Large intestine (tissue), 3 donors: Measurements from ENCODE around the gene KATNBL1. TPM values are rescaled to one million over a fixed set of nuclear protein-coding genes. Genes with fewer than 3 reads are reported as not detected.

Source experiments
- DNase-seq, 2 donors: peaks; one replicate each; pipeline versions ENCODE4 v3.0.0 to v3.0.0-alpha.2; 2013
- H3K27ac ChIP-seq: one replicate; pipeline ENCODE4 v1.5.1; 2013; ENCODE audit warnings: low read length
- H3K27me3 ChIP-seq: 2 replicates; pipeline ENCODE4 v1.6.1; 2013; ENCODE audit warnings: low read length; ENCODE audit not compliant: control insufficient read depth, insufficient read depth
- H3K36me3 ChIP-seq: 2 replicates; pipeline ENCODE4 v1.6.1; 2013; ENCODE audit warnings: low read length; ENCODE audit not compliant: control insufficient read depth, insufficient read depth
- H3K4me1 ChIP-seq: one replicate; pipeline ENCODE4 v1.6.1; 2013; ENCODE audit warnings: low read length; ENCODE audit not compliant: control insufficient read depth, insufficient read depth
- H3K4me3 ChIP-seq: one replicate; pipeline ENCODE4 v1.5.1; 2013; ENCODE audit warnings: low read length
- H3K9me3 ChIP-seq: one replicate; pipeline ENCODE4 v1.6.1; 2013; ENCODE audit warnings: mild to moderate bottlenecking, low read depth, low read length, moderate library complexity; ENCODE audit not compliant: control insufficient read depth
- WGBS: methylation state at CpG from one replicate; pipeline ENCODE4 v1.1.5; 2013; ENCODE audit warnings: low lambda C conversion rate; ENCODE audit not compliant: insufficient coverage; 5-methylcytosine and 5-hydroxymethylcytosine counted together
- polyA plus RNA-seq: library from polyadenylated mRNA; unstranded; fragments of 120-200 nt; gene quantifications from one replicate; pipeline ENCODE4 v1.2.1, GENCODE V29; 2013

The KATNBL1 gene
- polyA plus RNA-seq, 1 donor = 59.4 TPM

DNA sequence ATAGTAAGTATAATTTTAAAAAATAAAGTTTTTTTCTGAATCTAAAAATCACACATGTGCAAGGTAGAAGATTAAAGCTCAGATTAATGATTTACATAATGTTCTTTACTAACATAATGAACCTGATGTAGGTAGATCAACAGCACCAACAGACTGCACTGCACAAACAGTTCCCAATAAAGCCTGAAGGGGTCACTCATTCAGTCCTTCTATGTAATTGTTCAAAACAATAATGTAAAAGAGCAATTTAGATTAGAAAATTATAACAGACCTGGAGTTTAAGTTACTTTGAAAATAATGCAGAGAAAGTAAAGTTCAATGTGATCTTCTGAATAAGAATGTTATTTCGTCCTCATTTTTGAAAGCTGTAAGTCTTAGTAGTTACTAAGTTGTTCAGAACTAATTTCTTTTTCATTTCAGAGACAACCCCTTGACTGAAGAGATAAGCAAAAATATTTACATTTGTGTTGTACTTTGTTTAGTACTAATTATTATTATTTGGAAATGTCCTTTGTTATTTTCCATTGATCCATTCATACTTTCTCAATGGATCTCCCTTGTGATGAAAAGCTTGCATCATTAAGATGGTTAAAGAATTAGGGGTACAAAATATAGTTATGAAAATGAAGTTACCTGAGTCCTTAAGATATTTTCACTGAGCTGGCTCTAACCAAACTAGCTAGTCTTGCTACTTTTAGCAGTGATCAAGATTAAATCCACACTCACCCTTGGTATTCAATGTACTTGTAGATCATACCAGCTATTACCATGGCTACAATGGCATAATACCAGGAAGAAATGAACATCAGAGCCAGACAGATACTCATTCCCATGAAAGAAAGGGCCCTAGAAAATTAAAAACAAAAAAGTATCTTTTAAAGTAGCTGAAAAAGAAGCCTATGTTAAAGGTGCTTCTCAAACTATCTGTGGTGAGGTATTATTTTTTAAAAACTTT, 31.8 kb upstream of the KATNBL1 start:
- H3K4me3 ChIP-seq = no peak overlapping the region
- peak; percentile 5 to 8 for DNase-seq
- no peaks in the 10 kb centered on the region for H3K9me3 ChIP-seq
- H3K27ac ChIP-seq = no peak overlapping the region
- H3K27me3 ChIP-seq = no peaks in the 10 kb centered on the region
- 83% methylated on average over 1 of the region's 1 CpG for WGBS
- H3K36me3 ChIP-seq = peaks cover 40% of the 10 kb centered on the region
- H3K4me1 ChIP-seq = no peaks in the 10 kb centered on the region

DNA sequence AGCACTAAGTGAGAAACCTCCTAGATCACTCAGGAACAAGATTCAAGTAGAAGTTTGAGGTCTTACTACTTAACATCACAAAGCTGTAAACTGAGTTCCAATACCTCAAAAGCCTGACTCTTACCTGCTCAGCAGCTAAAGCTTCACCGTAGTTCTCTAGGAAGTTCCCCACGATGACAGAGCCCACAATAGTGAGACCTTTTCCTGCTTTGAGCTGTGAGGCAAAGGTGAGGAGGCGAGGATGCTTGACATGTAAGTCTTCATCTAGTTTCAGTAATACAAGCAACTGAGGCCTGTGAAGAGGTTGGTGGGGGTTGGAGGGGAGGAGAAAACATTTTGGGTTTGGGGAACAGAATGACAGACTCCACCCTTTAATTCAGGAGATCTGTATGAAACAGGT, 30.6 kb upstream of the KATNBL1 start:
- Histone ChIP-seq H3K9me3 (no peaks in the 10 kb centered on the region), H3K4me3 (no peak overlapping the region), H3K4me1 (no peaks in the 10 kb centered on the region), H3K36me3 (peaks cover 45% of the 10 kb centered on the region), H3K27me3 (no peaks in the 10 kb centered on the region), H3K27ac (no peak overlapping the region)
- no peak for DNase-seq
- WGBS = no CpG with 5 or more reads among the region's 3 CpGs

DNA sequence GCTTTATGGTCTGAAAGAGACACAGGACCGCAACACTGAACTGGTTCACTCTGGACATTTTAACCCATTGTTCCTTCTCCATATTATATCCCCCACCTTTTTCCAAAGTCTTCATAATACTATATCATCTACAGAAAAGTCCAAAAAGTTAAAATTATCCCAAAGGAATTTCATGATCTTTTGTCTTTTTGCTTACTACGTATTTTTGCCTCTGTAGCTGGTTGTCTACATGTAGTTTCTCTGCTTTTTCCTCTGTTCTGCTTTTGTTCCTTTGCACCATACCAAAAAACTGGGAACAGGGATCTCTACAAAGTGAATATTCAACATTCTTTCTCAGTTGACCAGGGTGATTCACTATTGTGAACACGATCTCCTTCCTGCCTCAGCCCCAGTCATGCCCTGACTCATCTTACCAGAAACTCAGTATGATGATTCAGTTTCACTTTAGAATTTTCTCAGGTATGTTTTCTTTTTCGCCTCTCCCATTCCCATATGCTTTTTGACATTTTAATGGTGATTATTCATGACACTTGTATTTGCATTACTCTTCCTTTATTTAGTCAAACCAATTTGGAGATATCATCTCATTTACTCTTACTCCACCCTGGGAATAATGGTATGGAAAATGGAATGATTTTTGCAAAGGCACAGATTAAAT, 29.4 kb upstream of the KATNBL1 start:
- Histone ChIP-seq H3K4me1 (no peaks in the 10 kb centered on the region), H3K4me3 (no peak overlapping the region), H3K36me3 (peaks cover 43% of the 10 kb centered on the region), H3K9me3 (no peaks in the 10 kb centered on the region), H3K27ac (no peak overlapping the region), H3K27me3 (no peaks in the 10 kb centered on the region)
- no peak for DNase-seq
- 100% methylated on average over 2 of the region's 4 CpGs for WGBS

DNA sequence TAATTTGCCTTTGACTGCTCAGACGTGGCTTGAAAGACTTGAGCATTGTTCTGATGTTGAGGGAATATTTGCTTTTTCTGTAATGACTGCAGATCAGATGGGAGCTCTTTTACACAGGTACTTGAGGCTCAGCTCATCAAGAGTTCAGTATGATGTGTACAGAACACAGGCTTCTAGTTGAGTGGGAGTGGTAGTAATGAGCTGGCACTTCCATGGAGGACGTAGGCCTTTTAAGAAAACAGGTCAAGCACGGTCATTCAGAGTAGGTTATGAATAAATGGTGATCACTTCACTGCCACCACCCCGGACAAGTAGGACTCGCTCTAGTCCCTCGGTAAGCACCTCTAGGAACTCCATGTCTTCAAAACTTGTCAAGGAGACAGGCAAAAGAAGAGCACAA, 23.7 kb upstream of the KATNBL1 start:
- no peaks in the 10 kb centered on the region for H3K27me3 ChIP-seq
- no peaks in the 10 kb centered on the region for H3K4me1 ChIP-seq
- no CpG with 5 or more reads among the region's 6 CpGs for WGBS
- no peak overlapping the region for H3K27ac ChIP-seq
- H3K36me3 ChIP-seq = peaks cover 59% of the 10 kb centered on the region
- no peaks in the 10 kb centered on the region for H3K9me3 ChIP-seq
- H3K4me3 ChIP-seq = no peak overlapping the region
- no peak for DNase-seq

DNA sequence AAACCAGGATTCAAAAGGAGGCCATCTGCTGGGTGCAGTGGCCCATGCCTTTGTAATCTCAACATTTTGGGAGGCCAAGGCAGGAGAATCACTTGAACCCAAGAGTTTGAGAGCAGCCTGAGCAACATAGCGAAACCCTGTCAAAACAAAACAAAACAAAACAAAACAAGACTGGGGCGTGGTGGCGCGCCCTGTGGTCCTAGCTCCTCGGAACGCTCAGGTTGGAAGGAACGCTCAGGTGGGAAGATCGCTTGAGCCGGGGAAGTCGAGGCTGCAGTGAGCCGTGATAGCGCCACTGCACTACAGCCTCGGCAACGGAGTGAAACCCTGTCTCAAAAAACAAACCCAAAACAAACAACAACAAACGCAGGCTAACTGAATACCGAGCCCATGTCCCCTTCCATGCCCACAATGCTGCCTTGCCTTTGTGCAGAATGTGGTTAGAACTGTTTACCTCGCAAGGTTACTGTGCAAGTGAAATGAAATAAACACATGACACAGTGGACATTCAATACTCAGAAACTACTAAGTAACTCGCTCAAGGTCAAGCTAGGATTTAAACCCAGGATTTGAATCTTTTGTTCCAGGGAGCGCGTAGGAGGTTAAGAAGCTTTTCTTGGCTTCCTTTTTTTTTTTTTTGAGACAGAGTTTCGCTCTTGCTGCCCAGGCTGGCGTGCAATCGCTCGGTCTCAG, 14.2 kb upstream of the KATNBL1 start:
- peaks cover 12% of the 10 kb centered on the region for H3K36me3 ChIP-seq
- 14% methylated on average over 2 of the region's 24 CpGs for WGBS
- DNase-seq = peak in 1 of 2 donors; percentile 40

DNA sequence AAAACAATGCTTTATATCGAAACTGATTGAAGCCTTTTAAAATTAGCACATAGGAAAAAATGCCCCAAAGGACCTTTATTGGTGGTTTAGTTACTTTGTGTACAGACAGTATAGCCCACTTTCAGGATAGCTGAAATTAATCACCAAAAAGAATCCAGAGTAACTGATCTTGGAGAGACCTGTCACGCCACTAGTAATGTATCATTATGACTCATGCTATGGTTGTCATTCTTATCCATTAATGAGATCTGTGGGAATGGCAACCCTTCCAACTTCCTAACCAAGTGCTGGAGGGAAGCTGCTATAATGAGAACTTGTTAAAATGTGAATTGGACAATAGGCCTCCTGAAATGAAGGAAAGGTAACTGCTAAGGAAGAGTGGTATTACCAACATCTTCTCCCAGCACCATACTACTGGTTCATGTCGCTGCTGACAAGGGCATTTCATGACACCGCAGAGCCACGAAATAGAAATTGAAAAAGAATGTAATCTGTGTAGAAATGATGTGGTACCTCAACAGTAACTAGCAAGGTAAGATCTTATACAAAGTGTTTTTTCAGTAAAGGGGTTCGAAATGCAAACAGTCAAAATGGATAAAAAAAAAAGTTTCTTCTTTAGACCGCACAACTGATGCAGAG, 7.8 kb upstream of the KATNBL1 start:
- Histone ChIP-seq H3K4me1 (no peaks in the 10 kb centered on the region), H3K36me3 (no peaks in the 10 kb centered on the region), H3K9me3 (no peaks in the 10 kb centered on the region), H3K27ac (no peak overlapping the region), H3K27me3 (peaks cover 7% of the 10 kb centered on the region), H3K4me3 (no peak overlapping the region)
- no peak for DNase-seq
- WGBS = 100% methylated on average over 2 of the region's 7 CpGs

More for the DNA sequence above, 14.2 kb upstream of the KATNBL1 start:
- peak overlapping the region; percentile 79 for H3K4me3 ChIP-seq
- no peaks in the 10 kb centered on the region for H3K27me3 ChIP-seq
- H3K9me3 ChIP-seq = no peaks in the 10 kb centered on the region
- H3K27ac ChIP-seq = peak overlapping the region; percentile 68
- no peaks in the 10 kb centered on the region for H3K4me1 ChIP-seq

DNA sequence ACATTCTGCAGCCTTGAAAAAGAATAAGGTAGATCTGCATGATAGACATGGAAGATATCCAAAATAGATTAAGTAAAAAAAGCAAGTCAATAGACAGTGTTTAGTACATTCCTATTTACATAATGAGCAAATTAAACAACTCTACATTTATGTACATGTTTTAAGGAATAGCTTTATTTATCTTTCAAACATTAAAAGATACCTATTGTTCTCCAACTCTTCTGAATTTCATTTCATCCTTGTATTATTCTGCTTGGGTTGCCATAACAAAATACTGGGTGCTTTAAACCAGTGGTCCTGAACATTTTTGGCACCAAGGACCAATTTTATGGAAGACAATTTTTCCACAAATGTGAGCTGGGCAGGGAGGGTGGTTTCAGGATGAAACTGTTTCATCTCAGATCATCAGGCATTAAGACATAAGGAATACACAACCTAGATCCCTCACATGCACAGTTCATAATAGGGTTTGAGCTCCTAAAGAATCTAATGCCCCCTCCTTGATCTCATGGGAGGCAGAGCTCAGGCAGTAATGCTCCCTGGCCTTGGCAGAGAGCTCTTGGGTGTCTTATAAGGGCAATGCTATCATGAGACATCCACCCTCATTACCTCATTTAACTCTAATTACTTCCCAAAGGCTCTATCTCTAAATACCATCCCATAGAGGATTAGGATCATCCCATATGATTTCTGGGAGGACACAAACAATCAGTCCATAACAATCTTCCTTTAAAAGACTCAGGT, 6.8 kb upstream of the KATNBL1 start:
- no peak overlapping the region for H3K4me3 ChIP-seq
- no peak overlapping the region for H3K27ac ChIP-seq
- H3K9me3 ChIP-seq = no peaks in the 10 kb centered on the region
- peaks cover 7% of the 10 kb centered on the region for H3K27me3 ChIP-seq
- DNase-seq = no peak
- no peaks in the 10 kb centered on the region for H3K4me1 ChIP-seq
- H3K36me3 ChIP-seq = no peaks in the 10 kb centered on the region

DNA sequence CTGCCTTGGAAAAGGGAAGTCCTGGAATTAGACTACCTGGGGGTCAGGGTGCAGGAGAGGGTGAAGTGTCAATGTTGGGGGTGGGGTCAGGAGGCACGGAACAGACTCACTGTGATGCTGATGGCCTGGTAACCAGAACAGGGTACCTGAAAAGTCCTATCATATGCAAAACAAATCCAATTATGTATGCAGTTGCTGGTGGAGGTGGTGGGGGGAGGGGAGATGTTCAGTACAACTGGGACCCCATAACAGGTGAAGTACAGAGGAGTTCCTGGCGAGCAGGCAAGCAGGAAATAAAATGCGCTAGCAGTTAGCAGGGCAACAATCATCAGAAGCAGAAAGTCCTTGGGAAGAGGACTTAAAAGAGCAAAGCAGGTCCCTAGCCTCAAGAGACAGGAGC, 4.2 kb upstream of the KATNBL1 start:
- WGBS = no CpG with 5 or more reads among the region's 3 CpGs
- no peak for DNase-seq

DNA sequence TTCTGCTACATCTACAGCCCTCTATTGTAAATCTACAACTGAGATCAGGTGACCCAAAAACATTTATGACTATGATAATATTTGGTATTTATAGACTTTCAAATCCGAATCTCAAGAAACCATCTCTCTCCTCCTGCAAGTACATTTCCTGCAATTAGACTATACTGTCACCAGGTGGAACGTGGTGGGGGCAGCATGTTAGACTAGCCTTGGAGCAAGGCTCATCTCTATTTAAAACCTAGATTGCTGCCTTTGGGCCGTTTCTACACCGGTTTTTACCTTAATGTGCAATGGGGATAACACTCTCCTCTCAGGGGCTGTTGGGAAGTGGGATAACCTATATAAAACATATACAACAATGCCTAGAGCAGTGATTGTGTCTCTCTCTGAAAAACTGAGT, 3.8 kb upstream of the KATNBL1 start:
- WGBS = no CpG with 5 or more reads among the region's 4 CpGs
- no peak overlapping the region for H3K27ac ChIP-seq
- DNase-seq = no peak

More for the DNA sequence above, 4.2 kb upstream of the KATNBL1 start:
- peaks cover 7% of the 10 kb centered on the region for H3K27me3 ChIP-seq
- no peak overlapping the region for H3K4me3 ChIP-seq
- no peak overlapping the region for H3K27ac ChIP-seq
- H3K4me1 ChIP-seq = no peaks in the 10 kb centered on the region
- H3K9me3 ChIP-seq = no peaks in the 10 kb centered on the region
- H3K36me3 ChIP-seq = no peaks in the 10 kb centered on the region

More for the DNA sequence above, 3.8 kb upstream of the KATNBL1 start:
- peaks cover 7% of the 10 kb centered on the region for H3K27me3 ChIP-seq
- no peaks in the 10 kb centered on the region for H3K9me3 ChIP-seq
- no peak overlapping the region for H3K4me3 ChIP-seq
- no peaks in the 10 kb centered on the region for H3K4me1 ChIP-seq
- no peaks in the 10 kb centered on the region for H3K36me3 ChIP-seq
